ENCODE measurements around the gene A2M.

DNA sequence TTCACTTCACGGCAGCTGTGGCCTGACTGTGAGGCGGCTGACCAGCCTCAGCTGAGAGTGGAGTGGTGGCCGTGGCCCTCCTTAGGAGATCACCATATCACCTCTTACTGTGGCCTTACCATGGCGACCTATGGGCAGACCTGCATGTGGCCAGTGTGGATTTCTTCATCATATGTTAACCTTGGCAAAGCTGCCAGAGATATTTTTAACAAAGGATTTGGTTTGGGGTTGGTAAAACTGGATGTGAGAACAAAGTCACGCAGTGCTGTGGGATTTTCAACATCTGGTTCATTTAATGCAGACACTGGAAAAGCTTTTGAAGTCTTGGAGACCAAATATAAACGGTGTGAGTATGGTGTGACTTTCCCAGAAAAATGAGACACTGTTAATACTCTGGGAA, 79.5 kb downstream of the A2M start:
- no peak for TF ChIP-seq ZNF33B (CRISPR knock-in tag; IDR thresholded peaks at IDR 0.05)
- TF ChIP-seq ZNF776 (CRISPR knock-in tag; IDR thresholded peaks at IDR 0.05), result no peak
- no peak for TF ChIP-seq EP300 (IDR thresholded peaks at IDR 0.05; ENCODE audit: low read depth in 2 of 2, low read length in 2 of 2)
- TF ChIP-seq EP300 (CRISPR knock-in tag; IDR thresholded peaks at IDR 0.05; ENCODE audit: borderline replicate concordance), result no peak
- TF ChIP-seq MAFK (conservative IDR thresholded peaks at IDR 0.05 in 1 of 2, IDR thresholded peaks at IDR 0.05 in 1 of 2; ENCODE audit: low read length in 2 of 2), result no peak
- no peak for TF ChIP-seq DPF2 (CRISPR knock-in tag; IDR thresholded peaks at IDR 0.05; ENCODE audit: borderline replicate concordance, low read depth)
- no peak for TF ChIP-seq ZNF274 (CRISPR knock-in tag; IDR thresholded peaks at IDR 0.05)
- TF ChIP-seq NCOA2 (CRISPR knock-in tag; IDR thresholded peaks at IDR 0.05), result no peak
- TF ChIP-seq NBN (conservative IDR thresholded peaks at IDR 0.05), result no peak
- TF ChIP-seq, protein P1, sequence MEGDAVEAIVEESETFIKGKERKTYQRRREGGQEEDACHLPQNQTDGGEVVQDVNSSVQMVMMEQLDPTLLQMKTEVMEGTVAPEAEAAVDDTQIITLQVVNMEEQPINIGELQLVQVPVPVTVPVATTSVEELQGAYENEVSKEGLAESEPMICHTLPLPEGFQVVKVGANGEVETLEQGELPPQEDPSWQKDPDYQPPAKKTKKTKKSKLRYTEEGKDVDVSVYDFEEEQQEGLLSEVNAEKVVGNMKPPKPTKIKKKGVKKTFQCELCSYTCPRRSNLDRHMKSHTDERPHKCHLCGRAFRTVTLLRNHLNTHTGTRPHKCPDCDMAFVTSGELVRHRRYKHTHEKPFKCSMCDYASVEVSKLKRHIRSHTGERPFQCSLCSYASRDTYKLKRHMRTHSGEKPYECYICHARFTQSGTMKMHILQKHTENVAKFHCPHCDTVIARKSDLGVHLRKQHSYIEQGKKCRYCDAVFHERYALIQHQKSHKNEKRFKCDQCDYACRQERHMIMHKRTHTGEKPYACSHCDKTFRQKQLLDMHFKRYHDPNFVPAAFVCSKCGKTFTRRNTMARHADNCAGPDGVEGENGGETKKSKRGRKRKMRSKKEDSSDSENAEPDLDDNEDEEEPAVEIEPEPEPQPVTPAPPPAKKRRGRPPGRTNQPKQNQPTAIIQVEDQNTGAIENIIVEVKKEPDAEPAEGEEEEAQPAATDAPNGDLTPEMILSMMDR (CRISPR knock-in tag; IDR thresholded peaks at IDR 0.05), result no peak
- no peak for TF ChIP-seq ZNF24 (IDR thresholded peaks at IDR 0.05)
- no peak for TF ChIP-seq ZSCAN25 (CRISPR knock-in tag; IDR thresholded peaks at IDR 0.05)

Measured in HepG2 (cell line).